Liver (tissue), 3 donors: Measurements from ENCODE around the gene SASH1.

Experiments
- SP1 ChIP-seq: IDR thresholded peaks from 2 replicates; pipeline ENCODE4 v1.6.1; 2018; ENCODE audit warnings: antibody characterized with exemption, mild to moderate bottlenecking
- TAF1 ChIP-seq: conservative IDR thresholded peaks from 2 replicates; pipeline ENCODE4 v1.6.1; 2016; ENCODE audit warnings: antibody characterized with exemption, mild to moderate bottlenecking
- TF ChIP-seq, protein P1 (sequence below): IDR thresholded peaks from 2 replicates; pipeline ENCODE4 v1.6.1; 2016; ENCODE audit warnings: antibody characterized with exemption
- TF ChIP-seq, protein P2 (sequence below): fragments of 150-350 bp; IDR thresholded peaks from 2 replicates; pipeline ENCODE4 v1.5.1; 2017; ENCODE audit warnings: improper control_type of control experiment, low read depth, low read length; ENCODE audit not compliant: missing input control
- donor health status: healthy.
- donor health status: healthy.

DNA sequence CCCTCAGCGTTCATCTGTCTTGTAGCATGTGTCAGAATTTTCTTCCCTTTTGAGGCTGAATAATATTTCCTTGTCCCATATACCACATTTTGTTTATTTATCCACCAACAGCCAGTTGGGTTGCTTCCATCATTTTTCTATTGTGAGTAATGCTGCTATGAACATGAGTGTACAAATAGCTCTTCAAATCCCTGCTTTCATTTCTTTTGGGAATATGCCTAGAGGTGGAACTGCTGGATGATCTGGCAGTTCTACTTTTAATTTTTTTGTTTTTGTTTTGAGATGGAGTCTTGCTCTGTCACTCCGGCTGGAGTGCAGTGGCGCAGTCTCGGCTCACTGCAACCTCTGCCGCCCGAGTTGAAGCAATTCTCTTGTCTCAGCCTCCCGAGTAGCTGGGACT lies 64.7 kb downstream of the SASH1 start:
- TF ChIP-seq TAF1, result no peak
- TF ChIP-seq, protein P1, sequence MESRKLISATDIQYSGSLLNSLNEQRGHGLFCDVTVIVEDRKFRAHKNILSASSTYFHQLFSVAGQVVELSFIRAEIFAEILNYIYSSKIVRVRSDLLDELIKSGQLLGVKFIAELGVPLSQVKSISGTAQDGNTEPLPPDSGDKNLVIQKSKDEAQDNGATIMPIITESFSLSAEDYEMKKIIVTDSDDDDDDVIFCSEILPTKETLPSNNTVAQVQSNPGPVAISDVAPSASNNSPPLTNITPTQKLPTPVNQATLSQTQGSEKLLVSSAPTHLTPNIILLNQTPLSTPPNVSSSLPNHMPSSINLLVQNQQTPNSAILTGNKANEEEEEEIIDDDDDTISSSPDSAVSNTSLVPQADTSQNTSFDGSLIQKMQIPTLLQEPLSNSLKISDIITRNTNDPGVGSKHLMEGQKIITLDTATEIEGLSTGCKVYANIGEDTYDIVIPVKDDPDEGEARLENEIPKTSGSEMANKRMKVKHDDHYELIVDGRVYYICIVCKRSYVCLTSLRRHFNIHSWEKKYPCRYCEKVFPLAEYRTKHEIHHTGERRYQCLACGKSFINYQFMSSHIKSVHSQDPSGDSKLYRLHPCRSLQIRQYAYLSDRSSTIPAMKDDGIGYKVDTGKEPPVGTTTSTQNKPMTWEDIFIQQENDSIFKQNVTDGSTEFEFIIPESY, result no peak
- TF ChIP-seq, protein P2, sequence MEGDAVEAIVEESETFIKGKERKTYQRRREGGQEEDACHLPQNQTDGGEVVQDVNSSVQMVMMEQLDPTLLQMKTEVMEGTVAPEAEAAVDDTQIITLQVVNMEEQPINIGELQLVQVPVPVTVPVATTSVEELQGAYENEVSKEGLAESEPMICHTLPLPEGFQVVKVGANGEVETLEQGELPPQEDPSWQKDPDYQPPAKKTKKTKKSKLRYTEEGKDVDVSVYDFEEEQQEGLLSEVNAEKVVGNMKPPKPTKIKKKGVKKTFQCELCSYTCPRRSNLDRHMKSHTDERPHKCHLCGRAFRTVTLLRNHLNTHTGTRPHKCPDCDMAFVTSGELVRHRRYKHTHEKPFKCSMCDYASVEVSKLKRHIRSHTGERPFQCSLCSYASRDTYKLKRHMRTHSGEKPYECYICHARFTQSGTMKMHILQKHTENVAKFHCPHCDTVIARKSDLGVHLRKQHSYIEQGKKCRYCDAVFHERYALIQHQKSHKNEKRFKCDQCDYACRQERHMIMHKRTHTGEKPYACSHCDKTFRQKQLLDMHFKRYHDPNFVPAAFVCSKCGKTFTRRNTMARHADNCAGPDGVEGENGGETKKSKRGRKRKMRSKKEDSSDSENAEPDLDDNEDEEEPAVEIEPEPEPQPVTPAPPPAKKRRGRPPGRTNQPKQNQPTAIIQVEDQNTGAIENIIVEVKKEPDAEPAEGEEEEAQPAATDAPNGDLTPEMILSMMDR, result no peak
- no peak for TF ChIP-seq SP1
